K562 (cell line): Measurements from ENCODE around the gene ECHDC1. TPM values are rescaled to one million over a fixed set of nuclear protein-coding genes. Genes with fewer than 3 reads are reported as not detected.

Source experiments
- ATAC-seq: fragments of 200-7000 bp; cut with Tn5 transposase; 3 replicates; pipeline ENCODE4 v1.9.1; 2020; ENCODE audit warnings: moderate library complexity
- BruUV-seq: library from RNA; stranded (reverse); fragments of 400-500 nt; replicated peaks from 2 replicates; lab custom pipeline; 2021; lab: Mats Ljungman, UMichigan
- CTCF ChIA-PET: fragments of 300-600 bp; formaldehyde crosslinking; extraction: SDS; loops from one replicate; lab custom pipeline; 2021; ENCODE audit warnings: low intra/inter-chr PET ratio; lab: Yijun Ruan, JAX
- POLR2A ChIA-PET: fragments of 300-600, 350-650 bp; sonication (Branson Sonifier 250); formaldehyde crosslinking; extraction: SDS; loops from one replicate; lab custom pipeline; 2021; ENCODE audit warnings: antibody characterized with exemption, inconsistent platforms; lab: Yijun Ruan, JAX
- DNase-seq, 4 experiments: peaks; one replicate each; pipeline versions ENCODE4 v3.0.0 to v3.0.0-alpha.2; 2011 to 2018; ENCODE audit warnings: low spot score in 3 of 4, mixed read lengths in 3 of 4; ENCODE audit errors: extremely low read depth in 1 of 4
- FAIRE-seq: peaks from 2 replicates; lab custom pipeline; 2011; peaks lifted over from hg19 to GRCh38; lab: Jason Lieb, UNC
- H2AFZ ChIP-seq: 2 replicates; pipeline ENCODE4 v1.6.0; 2011; ENCODE audit warnings: low read depth, low read length, control low read depth, inconsistent platforms
- H3K27ac ChIP-seq: fragments of 200-600 bp; 3 replicates; pipeline ENCODE4 v1.8.0; 2011; ENCODE audit warnings: low read depth, mild to moderate bottlenecking, control low read depth, inconsistent platforms, low read length, moderate library complexity, mixed read lengths; ENCODE audit errors: extremely low read depth
- H3K27me3 ChIP-seq, 2 experiments: fragments of 300-600 bp in 1 of 2; 2 replicates in 1 of 2; 3 replicates in 1 of 2; pipeline versions ENCODE4 v1.6.0 to v1.8.0; 2011; ENCODE audit warnings: inconsistent platforms in 2 of 2, low read length in 2 of 2, mild to moderate bottlenecking in 1 of 2, mixed read lengths in 1 of 2, moderate library complexity in 1 of 2; ENCODE audit not compliant: control insufficient read depth in 2 of 2, insufficient read depth in 2 of 2
- H3K36me3 ChIP-seq: fragments of 300-600 bp; 3 replicates; pipeline ENCODE4 v1.8.0; 2011; ENCODE audit warnings: mild to moderate bottlenecking, low read length, inconsistent platforms; ENCODE audit not compliant: control insufficient read depth, insufficient read depth
- H3K4me1 ChIP-seq, 2 experiments: fragments of 200-600 bp in 1 of 2; replicated peaks in 1 of 2; 2 replicates in 1 of 2; 3 replicates in 1 of 2; pipeline versions ENCODE4 v1.5.1 to v1.8.0; 2011; ENCODE audit warnings: inconsistent platforms in 2 of 2, low read length in 2 of 2, mild to moderate bottlenecking in 1 of 2, mixed read lengths in 1 of 2, moderate library complexity in 1 of 2; ENCODE audit not compliant: control insufficient read depth in 2 of 2, insufficient read depth in 2 of 2
- H3K4me2 ChIP-seq: 2 replicates; pipeline ENCODE4 v1.6.1; 2011; ENCODE audit warnings: low read length, control low read depth, inconsistent platforms, mixed read lengths; ENCODE audit not compliant: insufficient read depth
- H3K4me3 ChIP-seq: fragments of 200-600 bp; sonication (generic), shearing (Covaris generic); 2 replicates; pipeline ENCODE4 v1.5.1; 2016; ENCODE audit warnings: control low read depth, inconsistent platforms
- H3K79me2 ChIP-seq: fragments of 200-600 bp; 3 replicates; pipeline ENCODE4 v1.8.0; 2011; ENCODE audit warnings: low read length, inconsistent platforms; ENCODE audit not compliant: control insufficient read depth, insufficient read depth
- H3K9ac ChIP-seq, 2 experiments: 2 replicates each; pipeline versions ENCODE4 v1.6.0 to v1.6.1; 2011; ENCODE audit warnings: low read depth in 2 of 2, low read length in 2 of 2, control low read depth in 1 of 2, inconsistent platforms in 1 of 2, mild to moderate bottlenecking in 1 of 2, mixed read lengths in 1 of 2; ENCODE audit not compliant: insufficient read depth in 1 of 2
- H3K9me1 ChIP-seq: one replicate; pipeline ENCODE4 v1.6.0; 2011; ENCODE audit warnings: inconsistent platforms, mild to moderate bottlenecking, low read length, moderate library complexity; ENCODE audit not compliant: control insufficient read depth, insufficient read depth
- H3K9me3 ChIP-seq: replicated peaks from 2 replicates; pipeline ENCODE4 v1.5.1; 2011; ENCODE audit warnings: low read depth, low read length, inconsistent platforms; ENCODE audit not compliant: control insufficient read depth, insufficient read depth
- H4K20me1 ChIP-seq: replicated peaks from 2 replicates; pipeline ENCODE4 v1.6.1; 2011; ENCODE audit warnings: low read length, inconsistent platforms, mixed read lengths; ENCODE audit not compliant: control insufficient read depth, insufficient read depth
- BRF2 ChIP-seq: IDR thresholded peaks from 3 replicates; pipeline ENCODE4 v1.6.1; 2011; ENCODE audit warnings: borderline replicate concordance, mild to moderate bottlenecking; ENCODE audit not compliant: insufficient read length, insufficient read depth
- CREB3L1 ChIP-seq: fragments of 450-650 bp; IDR thresholded peaks from 2 replicates; pipeline ENCODE4 v1.6.1; 2014; ENCODE audit warnings: low read depth, mild to moderate bottlenecking, moderate library complexity, borderline replicate concordance
- CREBBP ChIP-seq: IDR thresholded peaks from one replicate; pipeline ENCODE4 v1.6.1; 2012; ENCODE audit warnings: low read depth, mild to moderate bottlenecking, control low read depth, inconsistent platforms, low read length
- EGR1 ChIP-seq: fragments of 450-650 bp; conservative IDR thresholded peaks from 2 replicates; pipeline ENCODE4 v1.6.1; 2017; ENCODE audit warnings: mild to moderate bottlenecking
- HDAC3 ChIP-seq: fragments of 450-650 bp; IDR thresholded peaks from 2 replicates; pipeline ENCODE4 v1.6.1; 2018; ENCODE audit warnings: borderline replicate concordance, mild to moderate bottlenecking, moderate library complexity; ENCODE audit not compliant: partially characterized antibody
- HDAC8 ChIP-seq: fragments of 450-650 bp; IDR thresholded peaks from 2 replicates; pipeline ENCODE4 v1.6.1; 2016; ENCODE audit warnings: mild to moderate bottlenecking, missing genetic modification characterization, moderate library complexity, missing compliant biosample characterization
- MAFG ChIP-seq: fragments of 450-650 bp; conservative IDR thresholded peaks from 2 replicates; pipeline ENCODE4 v1.6.1; 2016; ENCODE audit warnings: missing genetic modification characterization, missing compliant biosample characterization
- RBFOX2 ChIP-seq: fragments of 200-400 bp; formaldehyde crosslinking; IDR thresholded peaks from 2 replicates; pipeline ENCODE4 v1.6.1; 2017; ENCODE audit warnings: low read depth, mild to moderate bottlenecking, low read length, moderate library complexity
- SNRNP70 ChIP-seq: fragments of 200-400 bp; formaldehyde crosslinking; optimal IDR thresholded peaks from 2 replicates; pipeline ENCODE3; 2017; ENCODE audit warnings: low read depth, low read length
- TCFL5 ChIP-seq: fragments of 250-450 bp; sonication (Bioruptor Pico); conservative IDR thresholded peaks from 2 replicates; pipeline ENCODE4 v1.6.1; 2021; ENCODE audit warnings: mild to moderate bottlenecking, moderate library complexity, matching md5 sums
- THRAP3 ChIP-seq: fragments of 450-650 bp; IDR thresholded peaks from 2 replicates; pipeline ENCODE4 v1.6.1; 2016; ENCODE audit warnings: mild to moderate bottlenecking, inconsistent platforms, borderline replicate concordance
- ZNF134 ChIP-seq: fragments of 250-450 bp; sonication (Bioruptor Pico); conservative IDR thresholded peaks from 2 replicates; pipeline ENCODE4 v1.4.0; 2020
- ZNF197 ChIP-seq: fragments of 200-800 bp; sonication (Bioruptor generic); IDR thresholded peaks from 2 replicates; pipeline ENCODE4 v1.6.1; 2016; ENCODE audit warnings: low read depth, missing genetic modification characterization, missing compliant biosample characterization
- ZNF561 ChIP-seq: fragments of 450-650 bp; formaldehyde crosslinking; conservative IDR thresholded peaks from 2 replicates; pipeline ENCODE4 v1.4.0; 2020; ENCODE audit warnings: mild to moderate bottlenecking, moderate library complexity
- ZNF764 ChIP-seq: fragments of 250-450 bp; sonication (Bioruptor Pico); IDR thresholded peaks from 2 replicates; pipeline ENCODE4 v1.4.0; 2020; ENCODE audit warnings: low read depth, mild to moderate bottlenecking, moderate library complexity
- WGBS: fragments of 100-300 bp; shearing (Covaris generic); methylation state at CpG from one replicate; pipeline ENCODE4 v1.1.6; 2016; ENCODE audit warnings: low coverage, mixed read lengths; ENCODE audit not compliant: insufficient coverage; ENCODE audit errors: missing lambda C conversion rate; 5-methylcytosine and 5-hydroxymethylcytosine counted together
- in situ Hi-C: fragments of 300-500 bp; cut with MboI; formaldehyde crosslinking; loops from 4 replicates; pipeline ENCODE4 v1.15.0; 2018; ENCODE audit warnings: inconsistent platforms, mixed read lengths
- intact Hi-C: fragments of 100-400 bp; cut with micrococcal nuclease; formaldehyde crosslinking; loops from 2 replicates; pipeline ENCODE4 v1.14.2; 2022
- polyA plus RNA-seq, 8 experiments: library from polyadenylated mRNA; depleted of rRNA in 4 of 8; stranded (reverse) in 5 of 8; unstranded in 3 of 8; fragments of >200 nt; fragmentation: Nextera tagmentation in 2 of 8; fragmentation: Illumina TruSeq in 1 of 8; extraction: Ambion mirVana in 2 of 8; extraction: Trizol in 1 of 8; gene quantifications; 2 replicates each; pipeline versions ENCODE4 v1.2.1 to v1.2.3, GENCODE V29; 2011 to 2014; ENCODE audit warnings: inconsistent platforms in 1 of 8, missing spikeins in 1 of 8
- total RNA-seq, 7 experiments: library from RNA; depleted of rRNA in 6 of 7; stranded (reverse); fragments of >200 nt in 6 of 7; fragmentation: Illumina TruSeq in 2 of 7; extraction: Trizol in 2 of 7; gene quantifications; 2 replicates each; pipeline versions ENCODE4 v1.2.1 to v1.2.3, GENCODE V29; 2011 to 2021; ENCODE audit warnings: low replicate concordance in 1 of 7
- TF ChIP-seq, protein P1 (sequence below): sonication (generic); formaldehyde crosslinking; IDR thresholded peaks from 2 replicates; pipeline ENCODE4 v1.8.0; 2023; ENCODE audit warnings: mild to moderate bottlenecking, missing genetic modification reagents
- TF ChIP-seq, protein P2 (sequence below): fragments of 250-450 bp; sonication (Bioruptor Pico); IDR thresholded peaks from 2 replicates; pipeline ENCODE4 v1.4.0; 2020; ENCODE audit warnings: mild to moderate bottlenecking

Gene ECHDC1
- total and polyA plus RNA-seq, 9 of the 15 experiments (the other 6 are each of a cell fraction or from before 2014, with no cell fraction given) = 58.0 to 105 (median 78.6) TPM

DNA sequence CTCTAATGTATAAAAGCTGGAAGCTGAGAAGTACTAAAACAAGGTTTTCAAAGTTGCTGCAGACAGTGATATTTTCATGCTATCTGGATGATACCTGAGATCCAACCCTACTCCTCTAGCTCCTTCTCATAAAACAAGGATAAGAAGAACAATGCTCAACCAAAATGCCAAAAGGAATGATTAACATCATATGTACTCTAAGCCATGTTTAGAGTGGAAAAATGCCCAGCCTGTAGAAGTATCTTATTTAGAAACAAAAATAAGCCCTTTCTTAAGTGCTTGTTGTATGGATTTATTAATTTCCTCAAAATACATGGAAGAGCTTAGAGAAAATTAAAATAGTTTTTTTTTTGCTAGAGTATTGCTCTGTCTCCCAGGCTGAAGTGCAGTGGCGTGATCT is 23.7 kb downstream of the ECHDC1 start:
- Histone ChIP-seq H4K20me1 (no peaks in the 10 kb centered on the region), H3K9me1 (no peaks in the 10 kb centered on the region), H2AFZ (no peak overlapping the region), H3K79me2 (no peaks in the 10 kb centered on the region), H3K4me3 (no peak overlapping the region), H3K27ac (no peak overlapping the region), H3K4me2 (no peak overlapping the region), H3K4me1 (no peaks in the 10 kb centered on the region), H3K9me3 (no peaks in the 10 kb centered on the region), H3K36me3 (peaks cover 67% of the 10 kb centered on the region), H3K9ac (no peak overlapping the region), H3K27me3 (no peaks in the 10 kb centered on the region)
- no peak for DNase-seq
- intact Hi-C loops (no loop called here), in situ Hi-C loops (no loop called here)
- no peak for FAIRE-seq
- WGBS = no CpG with 5 or more reads among the region's 1 CpG
- no peak for ATAC-seq
- POLR2A ChIA-PET = interaction anchor here (0.6 to 0.8 kb wide), 2 partner anchors 16 to 22 kb away, joined by 3 to 4 read pairs; no protein-coding TSS in a partner anchor
- CTCF ChIA-PET = no interaction called here
- BruUV-seq = no TSS peak
- TF ChIP-seq ZNF134 (CRISPR knock-in tag) = no peak
- no peak for TF ChIP-seq MAFG
- TF ChIP-seq, protein P1, sequence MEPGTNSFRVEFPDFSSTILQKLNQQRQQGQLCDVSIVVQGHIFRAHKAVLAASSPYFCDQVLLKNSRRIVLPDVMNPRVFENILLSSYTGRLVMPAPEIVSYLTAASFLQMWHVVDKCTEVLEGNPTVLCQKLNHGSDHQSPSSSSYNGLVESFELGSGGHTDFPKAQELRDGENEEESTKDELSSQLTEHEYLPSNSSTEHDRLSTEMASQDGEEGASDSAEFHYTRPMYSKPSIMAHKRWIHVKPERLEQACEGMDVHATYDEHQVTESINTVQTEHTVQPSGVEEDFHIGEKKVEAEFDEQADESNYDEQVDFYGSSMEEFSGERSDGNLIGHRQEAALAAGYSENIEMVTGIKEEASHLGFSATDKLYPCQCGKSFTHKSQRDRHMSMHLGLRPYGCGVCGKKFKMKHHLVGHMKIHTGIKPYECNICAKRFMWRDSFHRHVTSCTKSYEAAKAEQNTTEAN (CRISPR knock-in tag) = no peak
- TF ChIP-seq HDAC8 (tag) = no peak
- TF ChIP-seq CREBBP = no peak
- TF ChIP-seq EGR1 = no peak
- TF ChIP-seq, protein P2, sequence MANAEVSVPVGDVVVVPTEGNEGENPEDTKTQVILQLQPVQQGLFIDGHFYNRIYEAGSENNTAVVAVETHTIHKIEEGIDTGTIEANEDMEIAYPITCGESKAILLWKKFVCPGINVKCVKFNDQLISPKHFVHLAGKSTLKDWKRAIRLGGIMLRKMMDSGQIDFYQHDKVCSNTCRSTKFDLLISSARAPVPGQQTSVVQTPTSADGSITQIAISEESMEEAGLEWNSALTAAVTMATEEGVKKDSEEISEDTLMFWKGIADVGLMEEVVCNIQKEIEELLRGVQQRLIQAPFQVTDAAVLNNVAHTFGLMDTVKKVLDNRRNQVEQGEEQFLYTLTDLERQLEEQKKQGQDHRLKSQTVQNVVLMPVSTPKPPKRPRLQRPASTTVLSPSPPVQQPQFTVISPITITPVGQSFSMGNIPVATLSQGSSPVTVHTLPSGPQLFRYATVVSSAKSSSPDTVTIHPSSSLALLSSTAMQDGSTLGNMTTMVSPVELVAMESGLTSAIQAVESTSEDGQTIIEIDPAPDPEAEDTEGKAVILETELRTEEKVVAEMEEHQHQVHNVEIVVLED (CRISPR knock-in tag) = no peak
- no peak for TF ChIP-seq RBFOX2
- TF ChIP-seq THRAP3 = no peak
- no peak for TF ChIP-seq ZNF561
- TF ChIP-seq ZNF764 (CRISPR knock-in tag) = no peak
- no peak for TF ChIP-seq TCFL5 (CRISPR knock-in tag)
- no peak for TF ChIP-seq ZNF197 (CRISPR knock-in tag)
- no peak for TF ChIP-seq BRF2
- TF ChIP-seq CREB3L1 = no peak
- no peak for TF ChIP-seq SNRNP70
- TF ChIP-seq HDAC3 = no peak
